HG03045 (cell line): Measurements from ENCODE around the gene MRPL44.

ENCODE experiments used
- ATAC-seq: cut with Tn5 transposase; IDR thresholded peaks from one replicate; pipeline ENCODE4 v1.9.1; 2021; ENCODE audit warnings: mild to moderate bottlenecking, moderate library complexity; ENCODE audit not compliant: unreplicated experiment

Gene MRPL44

DNA sequence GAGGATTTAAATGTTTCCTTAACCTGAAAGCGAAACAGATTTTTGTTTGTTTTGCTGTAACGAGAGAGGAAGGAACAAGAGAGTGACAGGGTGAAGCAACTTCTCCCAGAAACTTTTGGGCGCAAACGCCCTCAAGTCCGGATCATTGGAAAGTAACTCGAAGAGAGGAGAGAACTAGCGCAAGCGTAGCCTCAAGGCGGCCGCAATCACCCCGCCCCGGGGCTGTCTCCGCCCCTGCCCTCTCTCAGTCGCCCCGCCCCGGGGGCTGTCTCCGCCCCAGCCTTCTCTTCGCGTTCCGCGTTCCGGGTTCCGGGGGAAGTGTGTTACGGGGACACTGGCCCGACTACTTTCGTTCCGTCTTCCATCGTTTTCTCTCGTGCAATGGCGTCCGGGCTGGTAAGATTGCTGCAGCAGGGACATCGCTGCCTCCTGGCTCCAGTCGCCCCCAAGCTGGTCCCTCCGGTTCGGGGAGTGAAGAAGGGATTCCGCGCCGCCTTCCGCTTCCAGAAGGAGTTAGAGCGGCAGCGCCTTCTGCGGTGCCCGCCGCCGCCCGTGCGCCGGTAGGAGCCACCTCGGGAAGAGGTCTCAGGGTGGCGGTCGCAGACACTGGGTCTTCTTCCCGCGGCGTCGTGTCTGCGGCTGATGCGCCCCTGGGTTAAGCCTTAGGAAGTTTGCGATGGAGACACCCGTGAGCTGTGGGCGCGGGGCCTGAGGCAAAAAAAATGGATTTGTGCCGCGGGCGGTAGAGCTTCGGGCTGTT, at the start of gene MRPL44:
Gene MRPL44, plus strand, starts transcription at position 372 of the 760 bp plus-strand sequence. Its CDS starts 10 bp downstream, at position 382.
- ATAC-seq: peak; percentile 86

DNA sequence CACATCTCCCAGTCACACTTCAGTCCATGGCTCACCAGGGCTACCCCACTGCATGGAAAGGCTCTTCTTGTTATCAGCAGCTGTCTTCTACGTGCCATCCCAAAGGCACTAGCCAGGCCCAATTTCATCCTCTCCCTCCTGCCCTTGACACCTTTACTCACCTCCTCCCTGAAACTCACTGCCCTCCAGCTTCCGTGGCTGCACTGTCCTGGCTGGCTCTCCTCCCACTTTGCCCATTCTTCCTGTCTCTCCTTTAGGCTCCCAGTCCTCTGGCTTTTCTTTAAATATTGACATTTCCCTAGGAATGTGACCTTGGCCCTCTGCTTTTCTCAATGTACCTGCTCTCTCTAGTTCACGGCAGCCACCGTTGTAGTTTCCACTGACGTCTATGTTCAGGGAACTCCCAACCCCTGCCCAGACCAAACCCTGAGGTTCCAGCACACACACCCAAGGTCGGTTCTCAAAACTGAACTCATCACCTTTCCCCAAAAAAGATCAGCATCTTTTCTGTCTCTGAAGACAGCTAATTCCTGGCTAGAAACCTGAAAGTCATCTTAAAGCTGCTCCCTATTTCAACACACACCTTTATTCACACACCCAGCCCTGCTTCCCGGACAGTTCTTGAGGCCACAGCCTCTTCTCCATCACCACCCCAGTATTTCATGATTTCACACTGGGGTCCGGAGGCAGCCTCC, 48.8 kb upstream of the MRPL44 start:
- no peak for ATAC-seq

DNA sequence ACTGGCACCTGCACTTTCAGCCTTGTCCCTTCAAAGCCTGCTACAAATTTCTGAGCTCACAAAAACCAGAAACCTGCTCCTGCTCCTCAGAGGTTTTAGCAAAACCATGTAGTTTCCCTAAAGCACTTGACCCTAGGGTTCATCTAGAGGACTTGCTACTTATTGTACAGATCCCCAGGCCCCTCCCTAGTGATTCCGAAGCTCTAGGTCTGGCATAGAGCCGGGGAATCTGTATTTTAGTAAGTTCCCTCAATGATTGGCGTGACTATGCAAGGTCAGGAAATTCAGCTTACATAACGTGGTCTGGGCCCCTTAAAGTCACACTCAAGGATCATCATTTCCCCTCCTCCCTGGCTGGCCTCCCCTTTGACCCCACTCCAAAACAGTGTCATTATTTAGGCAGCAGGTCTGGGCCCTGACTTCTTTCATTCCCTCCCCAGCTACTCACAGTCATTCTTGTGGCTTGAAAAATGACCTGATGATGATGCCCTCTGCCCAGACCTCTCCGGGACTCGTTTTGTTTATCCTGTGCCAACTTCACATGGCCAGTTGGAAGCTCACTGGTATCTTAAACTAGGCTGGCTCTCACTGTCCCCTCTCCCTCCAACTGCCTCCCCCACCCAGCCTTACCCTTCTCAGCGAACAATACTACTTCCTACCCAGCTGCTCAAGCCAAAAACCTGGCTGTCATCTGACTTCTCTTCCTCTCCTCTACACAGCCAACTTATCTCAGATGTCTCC, 48.1 kb upstream of the MRPL44 start:
- ATAC-seq: no peak

DNA sequence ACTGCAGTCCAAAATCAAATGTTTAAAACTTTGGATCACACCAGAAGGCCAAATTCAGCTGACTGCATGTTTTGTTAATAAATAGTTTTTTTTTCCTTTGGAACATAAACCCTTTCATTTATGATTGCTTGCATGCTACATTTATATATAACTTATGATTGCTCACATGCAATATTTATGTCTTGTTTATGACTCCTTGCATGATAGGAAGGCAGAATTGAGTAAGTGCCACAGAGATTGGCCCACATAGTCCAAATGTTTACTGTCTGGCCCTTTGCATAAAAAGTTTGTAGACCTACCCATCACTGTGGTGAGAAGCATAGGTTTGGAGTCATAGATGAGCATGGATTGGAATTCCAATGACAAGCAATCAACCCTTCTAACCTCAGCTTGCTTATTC, 42.9 kb upstream of the MRPL44 start:
- ATAC-seq: no peak

DNA sequence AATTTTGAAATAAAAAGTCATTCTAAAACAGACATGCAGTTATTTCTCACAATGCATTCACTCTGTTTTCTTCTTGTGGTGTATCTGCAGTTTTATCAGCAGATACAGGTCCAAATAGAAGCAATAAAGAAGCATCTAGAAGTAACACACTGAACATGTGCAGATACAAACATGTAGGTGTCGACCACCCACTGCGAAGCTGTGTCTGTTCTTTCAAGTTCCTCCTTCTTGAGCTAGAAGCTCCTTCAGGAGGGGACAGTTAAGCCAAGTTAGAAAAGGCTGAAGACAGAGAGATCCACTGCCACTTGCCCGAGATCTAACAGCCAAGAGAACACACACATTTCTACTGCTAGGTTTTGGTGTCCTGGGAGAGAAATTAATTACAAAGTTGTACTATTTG, 42.2 kb upstream of the MRPL44 start:
- no peak for ATAC-seq

DNA sequence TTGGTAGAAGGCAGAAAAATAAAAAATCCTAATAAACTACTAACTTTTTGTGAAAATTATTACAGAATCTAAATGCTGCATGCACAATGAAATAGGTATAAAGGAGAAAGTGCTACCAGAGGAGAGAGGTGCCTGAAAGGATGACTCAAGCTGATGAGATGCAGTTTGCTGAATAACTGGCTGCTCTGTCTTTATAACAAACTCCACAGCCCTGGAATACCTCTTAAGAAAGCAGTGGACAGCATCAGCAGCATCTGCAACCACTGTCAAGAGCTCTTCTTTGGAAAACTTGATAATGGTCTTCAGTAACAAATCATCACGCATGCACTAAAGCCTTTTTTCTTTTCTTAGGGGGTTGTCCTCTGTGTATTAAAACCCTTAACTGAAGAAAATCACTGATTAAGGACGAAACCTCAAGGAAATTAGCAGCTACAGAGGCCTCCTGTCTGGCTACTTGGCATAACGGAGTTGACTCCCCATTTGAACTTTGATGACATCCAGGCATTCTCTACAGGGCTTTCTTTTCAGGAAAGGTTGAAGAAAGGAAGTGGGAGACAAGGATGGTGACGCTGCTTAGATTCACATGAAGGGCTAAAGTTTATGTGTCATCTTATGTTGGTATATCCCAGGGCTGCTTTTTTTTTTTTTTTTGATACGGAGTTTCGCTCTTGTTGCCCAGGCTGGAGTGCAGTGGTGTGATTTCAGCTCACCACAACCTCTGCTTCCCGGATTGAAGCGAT, 40.9 kb upstream of the MRPL44 start:
- no peak for ATAC-seq

DNA sequence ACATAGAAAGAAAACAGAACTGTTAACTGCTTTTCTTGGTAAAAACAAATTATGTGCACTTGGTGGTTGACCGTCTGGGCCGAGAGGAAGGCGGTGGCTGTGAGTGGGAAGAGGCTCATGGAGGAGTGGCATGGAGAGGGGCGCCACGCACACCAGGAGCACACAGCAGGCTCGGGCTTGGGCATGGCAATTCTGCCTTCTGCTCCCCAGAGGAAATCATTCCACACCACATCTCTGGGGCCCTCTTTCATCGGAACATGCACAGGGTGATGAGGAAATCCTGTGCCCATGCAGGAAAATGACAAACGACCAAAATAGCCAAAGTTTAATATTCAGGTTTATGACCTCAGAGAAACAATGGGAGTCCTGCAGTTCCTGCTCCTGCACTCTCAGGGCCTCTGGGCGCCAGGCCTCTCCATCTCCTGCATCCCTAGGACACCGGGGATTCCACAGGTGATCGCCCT, 38.6 kb upstream of the MRPL44 start:
- ATAC-seq: no peak

DNA sequence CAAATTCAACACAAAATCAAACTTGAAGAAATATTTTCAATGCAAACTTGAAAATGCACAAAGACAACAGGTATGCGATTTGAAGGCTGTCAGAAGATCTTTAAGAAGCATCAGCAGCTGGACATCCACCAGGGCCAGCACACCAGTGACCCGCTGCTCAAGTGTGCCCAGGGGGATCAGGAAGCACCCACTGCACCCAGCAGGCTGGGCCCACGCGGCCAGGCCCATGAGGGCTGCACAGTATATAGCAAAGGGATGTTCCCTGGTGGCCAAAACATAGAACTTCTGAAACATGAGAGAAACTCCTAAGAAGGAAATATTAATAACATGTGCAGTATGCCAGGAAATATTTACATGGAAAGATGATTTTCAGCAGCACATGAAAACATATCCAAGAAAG, 37.2 kb upstream of the MRPL44 start:
- ATAC-seq: no peak

DNA sequence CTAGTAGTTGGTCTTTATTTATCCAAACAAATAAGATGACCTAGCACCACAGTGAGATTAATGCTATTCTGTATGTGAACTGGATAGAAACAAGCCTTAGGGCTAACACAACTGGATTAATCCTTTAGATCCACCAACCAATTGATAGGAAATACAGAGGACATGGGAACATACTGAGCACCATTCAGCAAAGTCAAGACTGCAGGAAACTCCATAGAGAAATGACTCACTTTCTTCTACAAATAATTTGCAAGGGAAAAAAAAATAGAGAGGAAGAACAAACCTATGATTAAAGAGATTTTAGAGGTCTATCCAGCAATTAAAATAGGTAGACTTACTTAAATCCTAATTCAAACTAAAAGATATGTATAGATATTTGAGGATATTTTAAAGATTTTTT, 36.1 kb upstream of the MRPL44 start:
- ATAC-seq: no peak

DNA sequence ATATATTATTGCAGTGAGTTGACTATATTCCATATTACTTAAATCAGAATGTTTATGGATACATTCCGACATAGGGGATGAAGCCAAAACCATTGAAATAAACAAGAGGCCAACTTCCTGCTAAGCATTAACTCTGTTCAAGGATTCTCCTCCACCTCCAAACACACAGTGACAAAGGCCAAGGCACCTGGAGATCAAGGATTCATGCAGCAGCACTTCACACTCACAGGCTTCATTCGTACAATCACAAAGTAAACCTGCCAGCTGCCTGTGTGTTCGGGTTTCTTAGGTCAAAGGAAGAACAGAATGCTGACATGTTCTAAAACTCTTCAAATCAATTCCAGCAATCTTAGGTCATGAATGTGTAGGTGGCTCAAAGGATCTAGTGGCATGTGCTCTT, 35.0 kb upstream of the MRPL44 start:
- ATAC-seq: no peak

DNA sequence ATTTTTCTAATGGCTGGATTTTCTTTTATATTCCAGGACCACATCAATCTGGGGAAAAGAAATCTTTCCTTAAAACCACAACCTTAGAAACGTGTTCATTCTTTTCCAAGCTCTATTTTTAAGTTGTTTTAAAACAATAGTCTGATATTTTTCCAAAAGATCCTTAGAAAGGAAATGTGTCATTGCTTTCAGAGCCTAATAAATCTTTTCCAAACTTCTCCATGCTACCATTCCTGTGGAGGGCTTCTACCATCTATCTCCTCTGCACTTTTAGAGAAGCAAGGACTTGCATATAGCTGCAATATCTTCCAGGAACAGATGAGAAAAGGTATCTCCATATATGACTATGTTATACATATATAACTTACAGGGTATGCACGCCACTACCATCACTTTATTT, 33.3 kb upstream of the MRPL44 start:
- no peak for ATAC-seq

DNA sequence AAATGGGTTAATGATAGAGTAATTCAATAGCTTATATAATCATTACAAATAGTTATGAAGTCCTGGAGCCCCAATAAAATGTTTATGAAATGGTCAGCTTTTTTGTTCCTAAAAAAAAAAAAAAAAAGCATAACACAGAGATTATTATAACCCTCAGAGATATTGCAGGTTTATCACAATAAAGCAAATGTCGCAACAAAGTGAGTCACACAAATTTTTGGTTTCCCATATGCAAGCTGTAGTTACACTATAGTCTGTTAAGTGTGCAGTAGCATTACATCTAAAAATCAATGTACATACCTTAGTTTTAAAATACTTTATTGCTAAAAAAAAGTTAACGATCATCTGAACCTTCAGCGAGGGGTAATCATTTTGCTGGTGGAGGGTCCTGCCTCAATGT, 32.2 kb upstream of the MRPL44 start:
- no peak for ATAC-seq

DNA sequence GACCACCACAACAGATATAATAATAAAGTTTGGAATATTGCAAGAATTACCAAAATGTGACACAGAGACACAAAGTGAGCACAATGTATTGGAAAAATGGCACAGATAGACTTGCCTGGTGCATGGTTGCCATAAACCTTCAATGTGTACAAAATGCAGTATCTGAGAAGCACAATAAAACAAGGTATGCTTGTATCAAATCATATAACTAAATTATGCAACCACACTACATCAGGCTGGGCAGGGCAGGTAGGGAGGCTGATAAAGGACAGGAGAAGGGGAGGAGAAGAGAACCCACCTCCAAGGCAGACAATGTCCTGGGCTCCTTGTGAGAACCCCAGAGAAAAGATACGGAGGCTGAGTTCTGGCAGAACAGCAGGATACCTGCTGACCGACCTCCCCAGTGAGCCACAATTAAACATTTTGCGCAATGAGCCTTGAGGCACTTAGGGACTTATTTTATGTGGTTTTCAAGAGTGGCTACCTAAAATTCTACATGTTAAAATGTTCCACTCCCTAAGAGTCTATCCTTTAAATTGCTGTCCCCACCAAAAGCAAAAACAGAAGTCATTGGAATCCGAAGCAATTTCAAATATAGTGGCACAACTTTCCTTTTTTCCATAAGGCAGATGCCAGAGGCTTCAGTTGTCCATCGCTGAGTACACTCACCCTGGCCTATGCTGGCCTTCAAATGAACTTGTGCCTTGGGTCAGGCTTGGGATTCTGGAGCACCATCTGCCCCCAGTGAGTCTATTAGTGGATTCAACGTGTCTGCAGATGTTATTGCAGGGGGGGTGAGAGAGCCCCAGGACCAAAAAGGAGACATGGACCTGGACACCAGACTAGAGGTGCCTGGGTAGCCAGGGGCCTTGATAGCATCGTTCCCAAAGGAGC, 28.9 kb upstream of the MRPL44 start:
- ATAC-seq: no peak

DNA sequence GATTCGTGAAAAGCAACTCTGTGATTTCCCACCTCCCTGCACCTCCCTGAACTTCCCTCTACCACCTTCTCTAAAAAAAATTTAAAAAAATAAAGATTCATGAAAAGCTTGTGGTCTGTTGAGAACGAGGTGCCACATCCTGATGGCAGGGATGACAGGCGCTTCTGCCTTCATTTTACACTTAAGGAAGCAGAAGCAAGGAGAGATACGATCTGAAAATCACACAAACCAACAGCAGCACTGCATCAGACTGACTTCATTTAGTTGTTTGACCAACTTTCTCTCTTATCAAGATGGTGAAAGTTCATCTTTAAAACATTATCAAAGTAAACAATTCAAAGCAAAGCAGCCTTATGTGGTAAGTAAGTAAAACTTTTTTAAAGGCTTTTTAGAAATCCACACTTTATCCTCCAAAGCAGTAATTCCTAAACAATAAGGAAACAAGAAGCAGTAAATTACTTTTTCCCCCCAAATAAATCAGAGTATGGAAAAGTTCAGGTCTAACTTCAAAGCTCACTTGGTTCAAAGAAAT, 27.6 kb upstream of the MRPL44 start:
- ATAC-seq: no peak

DNA sequence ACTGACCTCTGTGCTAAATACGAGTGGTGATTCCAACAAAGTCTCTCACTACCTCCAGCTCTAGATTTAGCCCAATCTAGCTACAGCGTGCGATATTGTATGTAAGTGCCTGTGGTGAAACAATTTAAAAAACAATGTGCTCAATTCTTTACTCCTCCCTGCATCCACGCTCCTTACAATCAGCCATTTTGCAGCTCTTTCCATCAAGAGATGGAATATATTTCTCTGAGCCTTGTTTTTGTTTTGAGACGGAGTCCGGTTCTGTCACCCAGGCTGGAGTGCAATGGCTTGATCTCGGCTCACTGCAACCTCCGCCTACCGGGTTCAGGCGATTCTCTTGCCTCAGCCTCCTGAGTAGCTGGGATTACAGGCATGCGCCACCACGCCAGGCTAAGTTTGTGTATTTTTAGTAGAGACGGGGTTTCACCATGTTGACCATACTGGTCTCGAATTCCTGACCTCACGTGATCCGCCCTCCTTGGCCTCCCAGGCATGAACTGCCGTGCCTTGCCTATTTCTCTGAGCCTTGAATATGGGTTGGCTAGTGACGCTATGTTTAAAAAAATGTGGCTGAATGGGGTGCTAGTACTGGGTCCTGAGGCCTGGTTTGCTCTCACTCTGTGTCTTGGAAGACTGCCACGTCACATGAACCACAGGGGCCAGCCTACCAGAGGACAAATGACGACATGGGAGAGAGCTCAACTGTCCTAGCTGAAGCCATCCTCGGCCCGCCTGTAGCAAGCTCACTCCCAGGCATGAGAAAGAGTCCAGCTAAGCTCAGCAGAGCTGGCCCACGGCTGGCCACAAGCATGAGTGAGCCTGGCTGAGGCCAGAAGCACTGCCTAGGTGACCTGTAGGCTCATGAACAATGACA, 26.9 kb upstream of the MRPL44 start:
- ATAC-seq: no peak

DNA sequence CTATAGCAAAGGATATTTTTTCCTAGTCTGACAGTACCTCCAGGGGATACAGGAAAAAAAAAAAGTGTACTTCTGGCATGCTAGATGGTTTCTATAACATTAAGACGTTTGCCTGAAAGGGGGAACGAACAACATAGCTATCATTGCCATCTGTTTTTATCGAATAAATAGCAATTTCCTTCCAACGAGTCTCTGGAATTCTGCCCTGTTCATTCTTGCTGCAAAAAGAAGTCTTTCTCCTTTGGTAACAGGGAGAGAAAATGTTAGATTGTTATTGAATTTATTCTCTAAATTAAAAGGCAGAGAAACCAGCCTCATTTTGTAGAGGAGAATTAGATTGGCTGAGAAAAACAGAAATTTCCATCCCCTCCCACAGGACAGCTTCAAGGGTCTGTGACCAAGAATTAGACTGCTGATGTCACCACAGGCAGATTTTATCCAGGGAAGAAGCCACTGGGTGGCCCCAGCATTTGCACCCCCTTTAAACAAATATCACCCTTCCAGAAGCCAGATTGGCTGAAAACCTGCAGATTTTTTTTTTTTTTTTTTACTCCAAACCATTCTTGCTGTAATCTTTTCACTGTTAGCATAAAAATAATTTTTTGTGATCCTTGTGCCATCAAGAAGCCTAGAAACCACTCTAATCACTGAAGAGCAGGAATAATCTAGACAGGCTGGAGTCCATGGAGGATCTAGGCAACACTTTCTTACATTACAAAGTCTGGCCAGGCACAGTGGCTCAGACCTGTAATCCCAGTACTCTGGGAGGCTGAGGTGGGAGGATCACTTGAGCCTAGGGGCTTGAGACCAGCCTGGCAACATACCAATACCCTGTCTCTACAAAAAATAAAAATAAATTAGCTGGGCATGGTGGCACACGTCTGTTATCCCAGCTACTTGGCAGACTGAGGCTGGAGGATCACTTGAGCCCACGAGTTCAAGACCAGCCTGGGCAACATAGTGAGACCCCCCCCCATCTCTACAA, 24.2 kb upstream of the MRPL44 start:
- ATAC-seq: no peak

DNA sequence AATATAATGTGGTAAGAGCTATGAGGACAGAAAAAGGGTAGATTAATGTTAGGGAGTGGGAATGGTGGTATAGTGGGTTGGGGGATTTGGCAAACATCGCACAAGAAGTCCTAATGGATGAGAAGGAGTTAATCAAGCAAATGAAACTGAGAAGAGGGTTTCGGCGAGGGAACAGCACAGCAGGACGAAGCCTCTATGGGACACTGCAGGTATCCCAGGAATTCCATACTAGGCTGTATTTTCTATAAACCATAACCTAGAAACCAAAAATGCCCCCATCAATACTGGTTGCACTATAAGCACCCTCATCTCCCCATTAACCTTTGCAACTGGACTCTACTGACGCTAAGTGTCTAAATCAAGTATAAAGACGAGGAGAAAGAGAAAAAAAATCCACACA, 22.4 kb upstream of the MRPL44 start:
- ATAC-seq: no peak
